Neural progenitor cell (in vitro differentiated cells): ENCODE measurements around the gene BMPER. TPM values are rescaled to one million over a fixed set of nuclear protein-coding genes. Genes with fewer than 3 reads are reported as not detected.

Source experiments
- DNase-seq: peaks from one replicate; pipeline ENCODE4 v3.0.0-alpha.2; 2016; ENCODE audit warnings: low spot score
- H2AFZ ChIP-seq: fragments of 200-600 bp; sonication (generic); replicated peaks from 2 replicates; pipeline ENCODE4 v1.6.1; 2016; ENCODE audit warnings: antibody characterized with exemption
- H3F3A ChIP-seq: fragments of 200-600 bp; sonication (generic); 2 replicates; pipeline ENCODE4 v1.6.1; 2016; ENCODE audit warnings: antibody characterized with exemption, low read depth
- H3K27ac ChIP-seq: fragments of 200-600 bp; sonication (generic); 2 replicates; pipeline ENCODE4 v1.5.1; 2016; ENCODE audit warnings: mild to moderate bottlenecking
- H3K27me3 ChIP-seq: fragments of 200-600 bp; sonication (generic); 2 replicates; pipeline ENCODE4 v1.6.1; 2016; ENCODE audit warnings: mild to moderate bottlenecking, moderate library complexity
- H3K36me3 ChIP-seq: fragments of 200-600 bp; sonication (generic); 2 replicates; pipeline ENCODE4 v1.5.1; 2016
- H3K4me1 ChIP-seq: fragments of 200-600 bp; sonication (generic); 2 replicates; pipeline ENCODE4 v1.6.1; 2016; ENCODE audit warnings: mixed run types
- H3K4me2 ChIP-seq: fragments of 200-600 bp; sonication (generic); 2 replicates; pipeline ENCODE4 v1.6.1; 2016
- H3K4me3 ChIP-seq: fragments of 200-600 bp; sonication (generic); 2 replicates; pipeline ENCODE4 v1.5.1; 2016
- H3K79me2 ChIP-seq: fragments of 200-600 bp; sonication (generic); 2 replicates; pipeline ENCODE4 v1.6.1; 2016; ENCODE audit warnings: low read depth
- H3K9ac ChIP-seq: fragments of 200-600 bp; sonication (generic); 2 replicates; pipeline ENCODE4 v1.6.1; 2016
- H3K9me3 ChIP-seq: fragments of 200-600 bp; sonication (generic); 2 replicates; pipeline ENCODE4 v1.5.1; 2016; ENCODE audit warnings: low read depth
- H4K20me1 ChIP-seq: fragments of 200-600 bp; sonication (generic); 2 replicates; pipeline ENCODE4 v1.6.1; 2016; ENCODE audit warnings: low read depth
- H3K27ac Mint-ChIP-seq: 3 replicates; pipeline ENCODE4 v1.8.0; 2021; ENCODE audit warnings: mixed read lengths
- H3K27me3 Mint-ChIP-seq: 2 replicates; pipeline ENCODE4 v1.8.0; 2022; ENCODE audit warnings: low read depth, mild to moderate bottlenecking, inconsistent platforms, moderate library complexity, mixed read lengths; ENCODE audit not compliant: insufficient read depth
- H3K36me3 Mint-ChIP-seq: 3 replicates; pipeline ENCODE4 v1.8.0; 2021; ENCODE audit warnings: mixed read lengths
- H3K4me1 Mint-ChIP-seq: 3 replicates; pipeline ENCODE4 v1.8.0; 2021; ENCODE audit warnings: mixed read lengths
- H3K4me3 Mint-ChIP-seq: 3 replicates; pipeline ENCODE4 v1.8.0; 2021; ENCODE audit warnings: mild to moderate bottlenecking, moderate library complexity, mixed read lengths
- H3K9me3 Mint-ChIP-seq: 3 replicates; pipeline ENCODE4 v1.8.0; 2020; ENCODE audit warnings: mixed read lengths
- EZH2 ChIP-seq: fragments of 200-600 bp; sonication (generic); IDR thresholded peaks from 2 replicates; pipeline ENCODE4 v1.6.1; 2017; ENCODE audit warnings: antibody characterized with exemption, mild to moderate bottlenecking, moderate library complexity
- EZH2phosphoT487 ChIP-seq: fragments of 200-600 bp; sonication (generic); IDR thresholded peaks from 2 replicates; pipeline ENCODE4 v1.6.1; 2017; ENCODE audit warnings: antibody characterized with exemption
- total RNA-seq: library from RNA; depleted of rRNA; stranded (reverse); fragments of >200 nt; gene quantifications from 2 replicates; pipeline ENCODE4 v1.2.3, GENCODE V29; 2015; ENCODE audit warnings: low replicate concordance
- TF ChIP-seq, protein P1 (sequence below): fragments of 200-600 bp; sonication (generic); IDR thresholded peaks from 2 replicates; pipeline ENCODE4 v1.5.1; 2017; ENCODE audit warnings: antibody characterized with exemption, mild to moderate bottlenecking

The BMPER gene
- total RNA-seq, 1 donor from 2014 or later = 1.2 TPM

DNA sequence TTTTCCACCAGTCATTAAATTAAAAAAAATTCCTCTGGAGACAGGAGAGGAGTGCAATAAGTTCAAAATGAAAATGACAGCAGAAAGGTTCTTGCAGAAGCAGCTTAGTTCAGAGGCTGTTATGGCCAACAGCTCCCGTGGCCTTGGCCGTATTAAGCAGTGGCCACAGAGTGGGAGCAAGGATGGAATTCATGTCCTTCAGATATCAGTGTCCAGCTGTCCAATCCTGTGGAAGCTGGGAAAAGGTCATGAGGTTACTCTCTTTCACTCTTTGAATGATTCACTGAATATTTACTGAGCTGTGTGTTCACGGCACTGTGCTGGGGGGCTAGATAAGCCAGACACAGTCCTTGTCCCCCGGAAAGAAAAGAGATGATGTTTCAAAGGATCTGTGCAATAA, 231.8 kb downstream of the BMPER start:
- Mint-ChIP-seq H3K4me1 (peaks cover 36% of the 10 kb centered on the region), H3K36me3 (no peaks in the 10 kb centered on the region), H3K9me3 (no peaks in the 10 kb centered on the region), H3K4me3 (no peak overlapping the region), H3K27ac (no peak overlapping the region), H3K27me3 (peaks cover 2% of the 10 kb centered on the region)
- Histone ChIP-seq H3K4me3 (no peak overlapping the region), H3K36me3 (no peaks in the 10 kb centered on the region), H3K27ac (no peak overlapping the region), H2AFZ (no peak overlapping the region), H3K9ac (no peak overlapping the region), H3K27me3 (no peaks in the 10 kb centered on the region), H3K9me3 (no peaks in the 10 kb centered on the region), H4K20me1 (no peaks in the 10 kb centered on the region), H3K79me2 (no peaks in the 10 kb centered on the region), H3K4me2 (no peak overlapping the region), H3F3A (no peaks in the 10 kb centered on the region), H3K4me1 (peaks cover 20% of the 10 kb centered on the region)
- TF ChIP-seq EZH2phosphoT487 (no peak), EZH2 (no peak)
- TF ChIP-seq, protein P1, sequence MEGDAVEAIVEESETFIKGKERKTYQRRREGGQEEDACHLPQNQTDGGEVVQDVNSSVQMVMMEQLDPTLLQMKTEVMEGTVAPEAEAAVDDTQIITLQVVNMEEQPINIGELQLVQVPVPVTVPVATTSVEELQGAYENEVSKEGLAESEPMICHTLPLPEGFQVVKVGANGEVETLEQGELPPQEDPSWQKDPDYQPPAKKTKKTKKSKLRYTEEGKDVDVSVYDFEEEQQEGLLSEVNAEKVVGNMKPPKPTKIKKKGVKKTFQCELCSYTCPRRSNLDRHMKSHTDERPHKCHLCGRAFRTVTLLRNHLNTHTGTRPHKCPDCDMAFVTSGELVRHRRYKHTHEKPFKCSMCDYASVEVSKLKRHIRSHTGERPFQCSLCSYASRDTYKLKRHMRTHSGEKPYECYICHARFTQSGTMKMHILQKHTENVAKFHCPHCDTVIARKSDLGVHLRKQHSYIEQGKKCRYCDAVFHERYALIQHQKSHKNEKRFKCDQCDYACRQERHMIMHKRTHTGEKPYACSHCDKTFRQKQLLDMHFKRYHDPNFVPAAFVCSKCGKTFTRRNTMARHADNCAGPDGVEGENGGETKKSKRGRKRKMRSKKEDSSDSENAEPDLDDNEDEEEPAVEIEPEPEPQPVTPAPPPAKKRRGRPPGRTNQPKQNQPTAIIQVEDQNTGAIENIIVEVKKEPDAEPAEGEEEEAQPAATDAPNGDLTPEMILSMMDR = no peak
- no peak for DNase-seq

DNA sequence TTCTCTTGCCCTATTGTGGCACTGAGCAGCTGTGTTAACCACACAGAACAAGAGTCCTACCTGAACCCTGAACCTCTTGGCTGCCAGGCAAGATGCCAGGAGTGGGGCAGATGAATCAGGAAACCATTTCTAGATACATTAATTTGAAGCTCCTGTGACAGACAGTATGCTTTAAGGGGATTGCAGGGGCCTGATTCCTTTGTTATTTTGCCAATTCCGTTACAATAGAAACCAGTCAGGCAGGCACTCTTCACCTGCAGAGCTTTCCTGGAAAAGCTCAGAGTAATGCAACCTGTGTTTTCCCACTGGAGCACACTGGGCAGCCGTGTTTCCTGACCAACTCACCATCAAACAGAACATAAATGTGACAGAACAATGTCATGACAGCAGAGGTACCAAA, 233.1 kb downstream of the BMPER start:
- no peaks in the 10 kb centered on the region for H3K9me3 Mint-ChIP-seq
- H3F3A ChIP-seq = no peaks in the 10 kb centered on the region
- H3K27ac ChIP-seq = no peak overlapping the region
- TF ChIP-seq EZH2phosphoT487 (no peak), EZH2 (no peak)
- TF ChIP-seq, protein P1 = no peak
- H3K79me2 ChIP-seq = no peaks in the 10 kb centered on the region
- no peak overlapping the region for H3K9ac ChIP-seq
- H3K9me3 ChIP-seq = no peaks in the 10 kb centered on the region
- H3K27me3 Mint-ChIP-seq = peaks cover 2% of the 10 kb centered on the region
- no peak overlapping the region for H3K4me2 ChIP-seq
- peaks cover 34% of the 10 kb centered on the region for H3K4me1 Mint-ChIP-seq
- H3K4me1 ChIP-seq = peaks cover 20% of the 10 kb centered on the region
- no peak overlapping the region for H3K27ac Mint-ChIP-seq
- H3K36me3 Mint-ChIP-seq = no peaks in the 10 kb centered on the region
- H3K4me3 Mint-ChIP-seq = no peak overlapping the region
- no peak overlapping the region for H2AFZ ChIP-seq
- H4K20me1 ChIP-seq = no peaks in the 10 kb centered on the region
- H3K36me3 ChIP-seq = no peaks in the 10 kb centered on the region
- no peaks in the 10 kb centered on the region for H3K27me3 ChIP-seq
- DNase-seq = no peak
- H3K4me3 ChIP-seq = no peak overlapping the region

DNA sequence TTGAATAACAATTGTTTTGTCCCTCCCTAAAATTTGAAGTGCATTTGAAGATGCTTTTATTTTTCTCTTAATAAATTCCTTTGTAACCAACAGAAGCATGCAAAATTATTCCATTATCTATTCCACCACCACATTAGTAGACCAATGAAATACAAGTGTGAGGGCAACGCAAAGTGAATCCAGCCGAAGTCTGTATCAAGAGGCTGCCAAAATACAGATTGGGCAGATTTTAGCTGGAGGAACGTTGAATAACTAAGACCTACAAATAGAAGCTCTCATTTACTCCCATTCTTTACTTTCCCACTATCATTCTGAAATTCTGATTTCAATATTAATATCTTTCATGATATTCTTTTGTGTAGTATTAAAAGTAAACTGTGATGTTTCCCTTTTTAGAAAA, 233.7 kb downstream of the BMPER start:
- H2AFZ ChIP-seq = no peak overlapping the region
- Mint-ChIP-seq H3K4me1 (peaks cover 29% of the 10 kb centered on the region), H3K9me3 (no peaks in the 10 kb centered on the region), H3K4me3 (no peak overlapping the region), H3K27me3 (no peaks in the 10 kb centered on the region), H3K36me3 (no peaks in the 10 kb centered on the region), H3K27ac (no peak overlapping the region)
- H3K9ac ChIP-seq = no peak overlapping the region
- DNase-seq = no peak
- no peaks in the 10 kb centered on the region for H3F3A ChIP-seq
- no peaks in the 10 kb centered on the region for H4K20me1 ChIP-seq
- no peaks in the 10 kb centered on the region for H3K79me2 ChIP-seq
- TF ChIP-seq, protein P1 = no peak
- TF ChIP-seq EZH2 (no peak), EZH2phosphoT487 (no peak)
- H3K4me1 ChIP-seq = peaks cover 20% of the 10 kb centered on the region
- no peak overlapping the region for H3K27ac ChIP-seq
- no peaks in the 10 kb centered on the region for H3K36me3 ChIP-seq
- H3K4me3 ChIP-seq = no peak overlapping the region
- no peak overlapping the region for H3K4me2 ChIP-seq
- H3K9me3 ChIP-seq = no peaks in the 10 kb centered on the region
- no peaks in the 10 kb centered on the region for H3K27me3 ChIP-seq
